GM12891 (cell line): ENCODE results near the gene LAMA2.

Experiments
- POLR2A ChIP-seq: IDR thresholded peaks from 2 replicates; pipeline ENCODE4 v1.6.1; 2011; ENCODE audit warnings: low read depth, low read length, control low read depth
- POLR2AphosphoS5 ChIP-seq: IDR thresholded peaks from 2 replicates; pipeline ENCODE4 v1.6.1; 2011; ENCODE audit warnings: low read depth, low read length, control low read depth

DNA sequence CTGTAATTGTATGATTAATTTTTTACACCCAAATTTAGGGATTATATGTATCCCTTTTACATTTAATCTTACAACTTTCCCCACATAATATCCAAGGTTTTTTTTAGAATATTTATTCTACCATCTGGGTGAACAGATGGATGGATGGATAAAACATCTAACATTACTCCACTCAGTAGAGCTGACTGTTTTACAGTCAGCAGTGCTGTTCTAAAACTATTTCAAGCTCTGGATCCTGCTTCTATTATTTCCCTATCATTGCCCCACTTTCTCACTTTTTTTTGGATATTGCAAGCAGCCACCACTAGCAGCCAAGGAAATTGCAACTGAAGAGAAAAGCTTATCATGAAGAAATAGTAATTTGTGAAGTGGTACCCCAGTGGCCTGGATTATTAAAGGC is 653.3 kb downstream of the LAMA2 start:
- TF ChIP-seq POLR2A = no peak
- no peak for TF ChIP-seq POLR2AphosphoS5
